ENCODE results near the gene ERH. TPM values are rescaled to one million over a fixed set of nuclear protein-coding genes. Genes with fewer than 3 reads are reported as not detected.
"Not testable (repeated sequence)": the region's sequence is repeated elsewhere in the genome, so short reads cannot be mapped to it uniquely, and the experiment has no call there.

The ERH gene
- 195 and 212 TPM in 2 replicates for total RNA-seq (2014; rRNA removed; shearing (Covaris generic))

GRCh38 chr14:69398053-69398817, at the start of gene ERH, which contains the start of gene SLC39A9:
Gene ERH, minus strand, starts transcription at chr14:69398299. Its CDS starts 66 bp downstream, at chr14:69398233.
Gene SLC39A9, plus strand, starts transcription at chr14:69398692. Its CDS starts 678 bp downstream, at chr14:69399370.
- H3K4me1 ChIP-seq: peaks cover 13% of the 10 kb centered on the region
- peaks cover 45% of the 10 kb centered on the region for H3K36me3 ChIP-seq
- peak within 1 kb of the TSS; percentile 97 for H3K27ac ChIP-seq
- H3K27me3 ChIP-seq: no peaks in the 10 kb centered on the region
- peak; percentile 95 to 97 for DNase-seq
- H3K4me3 ChIP-seq: peak within 1 kb of the TSS; percentile 98
- no peaks in the 10 kb centered on the region for H3K9me3 ChIP-seq (replicated peaks)

- Histone ChIP-seq H3K4me1 (no peaks in the 10 kb centered on the region), H3K27me3 (no peaks in the 10 kb centered on the region), H3K27ac (no peak overlapping the region), H3K9me3 (replicated peaks) (no peaks in the 10 kb centered on the region), H3K4me3 (no peak overlapping the region), H3K36me3 (peaks cover 17% of the 10 kb centered on the region)
- DNase-seq: no peak
Measured at GRCh38 chr14:69443296-69443805, 45.3 kb upstream of the ERH start.

DNA sequence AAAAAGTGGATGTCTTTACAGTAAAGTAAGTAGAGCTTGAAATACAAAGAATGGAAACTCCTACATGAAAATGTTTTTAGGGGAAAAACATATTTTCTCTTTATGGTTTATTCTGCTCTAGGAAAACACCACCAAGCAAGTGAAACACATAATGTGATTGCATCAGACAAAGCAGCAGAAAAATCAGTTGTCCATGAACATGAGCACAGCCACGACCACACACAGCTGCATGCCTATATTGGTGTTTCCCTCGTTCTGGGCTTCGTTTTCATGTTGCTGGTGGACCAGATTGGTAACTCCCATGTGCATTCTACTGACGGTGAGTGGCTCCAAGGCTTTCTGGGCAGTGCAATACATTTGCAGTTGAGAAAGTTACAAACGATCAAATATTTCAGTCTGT, 43.8 kb upstream of the ERH start:
- DNase-seq: no peak
- H3K27me3 ChIP-seq: no peaks in the 10 kb centered on the region
- H3K36me3 ChIP-seq: peaks cover 17% of the 10 kb centered on the region
- no peaks in the 10 kb centered on the region for H3K4me1 ChIP-seq
- H3K9me3 ChIP-seq (replicated peaks): no peaks in the 10 kb centered on the region
- no peak overlapping the region for H3K4me3 ChIP-seq
- H3K27ac ChIP-seq: no peak overlapping the region

DNA sequence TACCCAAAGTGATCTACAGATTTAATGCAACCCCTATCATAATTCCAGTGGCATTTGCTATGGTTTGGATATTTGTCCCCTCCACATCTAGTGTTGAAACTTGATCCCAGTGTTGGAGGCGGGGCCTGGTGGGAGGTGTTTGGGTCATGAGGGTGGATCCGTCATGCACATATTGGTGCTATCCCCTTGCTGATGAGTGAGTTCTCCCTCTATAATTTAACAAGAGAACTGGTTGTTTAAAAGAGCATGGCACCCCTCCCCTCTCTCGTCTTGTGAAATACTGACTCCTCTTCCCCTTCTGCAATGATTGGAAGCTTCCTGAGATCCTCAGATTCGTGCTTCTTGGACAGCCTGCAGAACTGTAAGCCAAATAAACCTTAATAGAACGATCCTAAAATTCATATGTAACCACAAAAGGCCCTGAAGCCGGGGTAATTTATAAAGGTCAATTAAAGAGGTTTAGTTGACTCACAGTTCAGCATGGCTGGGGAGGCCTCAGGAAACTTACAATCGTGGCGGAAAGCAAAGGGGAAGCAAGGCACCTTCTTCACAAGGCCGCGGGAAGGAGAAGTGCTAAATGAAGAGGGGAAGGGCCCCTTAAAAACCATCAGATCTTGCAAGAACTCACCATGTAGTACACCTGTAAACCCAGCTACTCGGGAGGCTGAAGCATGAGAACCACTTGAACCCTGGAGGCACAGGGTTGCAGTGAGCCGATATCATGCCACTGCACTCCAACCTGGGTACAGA, 41.6 kb upstream of the ERH start:
- peaks cover 16% of the 10 kb centered on the region for H3K36me3 ChIP-seq
- no peaks in the 10 kb centered on the region for H3K9me3 ChIP-seq (replicated peaks)
- peak; percentile 5 to 19 for DNase-seq
- no peak overlapping the region for H3K4me3 ChIP-seq
- no peaks in the 10 kb centered on the region for H3K27me3 ChIP-seq
- no peak overlapping the region for H3K27ac ChIP-seq
- H3K4me1 ChIP-seq: no peaks in the 10 kb centered on the region

DNA sequence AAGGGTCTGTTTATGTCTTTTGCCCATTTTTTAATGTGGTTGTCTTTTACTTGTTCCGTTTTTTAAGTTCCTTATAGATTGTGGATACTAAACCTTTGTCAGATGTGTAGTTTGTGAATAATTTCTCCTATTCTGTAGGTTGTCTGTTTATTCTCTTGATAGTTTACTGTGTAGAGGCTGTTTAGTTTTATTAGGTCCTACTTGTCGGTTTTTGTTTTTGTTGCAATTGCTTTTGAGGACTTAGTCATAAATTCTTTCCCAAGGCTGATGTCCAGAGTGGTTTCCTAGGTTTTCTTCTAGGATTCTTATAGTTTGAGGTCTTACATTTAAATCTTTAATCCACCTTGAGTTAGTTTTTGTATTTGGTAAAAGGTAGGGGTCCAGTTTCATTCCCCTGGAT, 34.3 kb upstream of the ERH start:
- Histone ChIP-seq H3K4me3 (no peak overlapping the region), H3K9me3 (replicated peaks) (no peaks in the 10 kb centered on the region), H3K36me3 (peaks cover 11% of the 10 kb centered on the region), H3K27me3 (no peaks in the 10 kb centered on the region), H3K27ac (no peak overlapping the region), H3K4me1 (no peaks in the 10 kb centered on the region)
- no peak for DNase-seq

- H3K36me3 ChIP-seq: peaks cover 16% of the 10 kb centered on the region
- no peak overlapping the region for H3K4me3 ChIP-seq
- H3K27ac ChIP-seq: no peak overlapping the region
- H3K9me3 ChIP-seq (replicated peaks): no peaks in the 10 kb centered on the region
- H3K27me3 ChIP-seq: no peaks in the 10 kb centered on the region
- H3K4me1 ChIP-seq: no peaks in the 10 kb centered on the region
- DNase-seq: no peak
Measured at GRCh38 chr14:69430306-69430939, 32.3 kb upstream of the ERH start.

DNA sequence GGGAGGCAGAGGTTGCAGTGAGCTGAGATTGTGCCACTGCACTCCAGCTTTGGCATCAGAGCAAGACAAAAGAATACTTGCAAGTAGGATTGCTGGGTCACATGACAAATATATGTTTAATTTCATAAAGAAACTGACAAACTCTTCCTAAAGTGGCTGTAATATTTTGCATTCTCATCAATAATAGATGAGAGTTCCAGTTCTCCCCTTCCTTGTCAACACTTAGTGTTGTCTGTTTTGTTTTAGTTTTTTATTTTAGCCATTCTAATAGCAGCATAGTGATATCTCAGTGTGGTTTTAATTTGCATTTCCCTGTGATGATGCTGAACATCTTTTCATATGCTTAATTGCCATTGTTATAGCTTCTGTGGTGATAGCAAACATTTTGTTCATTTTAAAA, 31.5 kb upstream of the ERH start:
- H3K27me3 ChIP-seq: no peaks in the 10 kb centered on the region
- H3K27ac ChIP-seq: no peak overlapping the region
- H3K4me1 ChIP-seq: no peaks in the 10 kb centered on the region
- peaks cover 16% of the 10 kb centered on the region for H3K36me3 ChIP-seq
- DNase-seq: no peak
- H3K9me3 ChIP-seq (replicated peaks): no peaks in the 10 kb centered on the region
- no peak overlapping the region for H3K4me3 ChIP-seq

DNA sequence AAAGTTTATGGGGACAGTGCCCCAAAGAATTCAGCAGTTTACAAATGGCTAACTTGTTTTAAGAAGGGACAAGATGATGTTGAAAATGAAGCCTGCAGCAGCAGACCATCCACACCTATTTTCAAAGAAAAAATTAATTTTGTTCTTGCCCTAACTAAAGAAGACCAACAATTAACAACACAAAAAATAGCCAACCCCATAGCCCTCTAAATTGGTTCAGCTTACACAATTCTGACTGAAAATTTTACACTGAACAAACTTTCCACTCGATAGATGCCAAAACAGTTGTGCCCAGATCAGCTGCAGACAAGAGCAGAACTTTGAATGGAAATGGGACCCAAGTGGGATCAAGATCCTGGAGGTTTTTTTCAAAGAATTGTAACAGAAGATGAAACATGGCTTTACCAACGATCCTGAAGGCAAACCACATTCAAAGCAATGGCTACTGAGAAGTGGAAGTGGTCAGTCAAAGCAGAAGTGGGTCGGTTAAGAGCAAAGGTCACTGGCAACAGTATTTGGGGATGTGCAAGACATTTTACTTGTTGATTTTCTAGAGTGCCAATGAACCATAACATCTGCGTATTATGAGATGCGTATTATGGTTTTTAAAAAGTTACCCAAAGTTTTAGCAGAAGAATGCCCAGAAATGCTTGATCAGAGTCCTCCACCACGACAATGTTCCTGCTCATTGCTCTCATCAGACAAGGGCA, 30.3 kb upstream of the ERH start:
- Histone ChIP-seq H3K36me3 (peaks cover 16% of the 10 kb centered on the region), H3K27ac (no peak overlapping the region), H3K9me3 (replicated peaks) (no peaks in the 10 kb centered on the region), H3K4me1 (no peaks in the 10 kb centered on the region), H3K27me3 (no peaks in the 10 kb centered on the region), H3K4me3 (no peak overlapping the region)
- DNase-seq: no peak

DNA sequence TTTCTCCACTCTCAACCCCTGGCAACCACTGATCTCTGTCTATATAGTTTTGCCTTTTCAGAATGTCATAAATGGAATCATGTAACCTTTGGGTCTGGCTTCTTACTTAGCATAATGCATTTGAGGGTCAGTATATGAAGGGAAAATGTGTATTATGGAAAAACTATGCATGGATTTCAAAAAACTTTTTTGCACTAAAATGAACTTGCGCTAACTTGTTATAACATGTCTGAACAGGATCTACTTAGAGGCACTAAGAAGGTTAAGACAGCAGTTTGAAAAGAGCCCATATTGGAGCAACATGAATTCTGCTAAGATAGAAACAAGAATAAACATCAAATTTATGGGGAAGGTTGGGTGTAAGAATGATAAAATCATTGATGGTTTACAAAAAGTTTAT, 29.5 kb upstream of the ERH start:
- no peaks in the 10 kb centered on the region for H3K27me3 ChIP-seq
- no peaks in the 10 kb centered on the region for H3K9me3 ChIP-seq (replicated peaks)
- DNase-seq: no peak
- no peaks in the 10 kb centered on the region for H3K4me1 ChIP-seq
- no peak overlapping the region for H3K27ac ChIP-seq
- peaks cover 16% of the 10 kb centered on the region for H3K36me3 ChIP-seq
- H3K4me3 ChIP-seq: no peak overlapping the region

DNA sequence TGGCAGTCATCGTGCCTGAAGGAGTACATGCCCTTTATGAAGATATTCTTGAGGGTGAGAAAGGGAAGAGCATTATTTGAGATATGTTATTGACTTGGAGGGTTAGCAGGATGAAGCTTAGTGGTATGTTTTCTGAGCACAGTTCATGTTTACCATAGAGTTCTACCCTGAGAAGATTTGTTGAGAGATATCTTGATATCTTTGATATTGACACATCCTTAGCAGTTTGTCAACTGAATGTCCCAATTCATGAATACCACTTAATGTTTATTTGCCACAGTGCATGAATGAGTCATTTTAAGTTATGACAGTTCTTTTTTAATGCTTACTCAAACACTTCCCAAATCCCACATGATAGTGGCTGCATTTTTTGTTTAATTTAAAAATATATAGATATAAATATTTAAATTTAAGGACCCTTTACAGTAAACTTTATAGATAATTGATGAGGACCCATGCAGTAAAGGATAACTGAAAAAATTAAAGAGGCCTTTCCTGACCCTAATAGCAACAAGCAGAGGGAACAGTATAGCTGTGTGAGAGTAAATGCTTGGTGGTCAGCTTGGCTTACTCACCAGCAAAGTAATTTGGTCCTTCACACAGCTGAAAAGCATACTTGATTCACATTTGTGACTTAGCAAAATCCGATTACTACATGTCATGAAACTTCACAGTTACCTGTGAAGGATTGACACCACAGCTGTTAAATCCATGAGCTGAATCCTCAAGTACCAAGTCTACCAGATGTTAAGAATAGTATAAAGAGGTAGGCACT, 26.2 kb upstream of the ERH start:
- DNase-seq: no peak
- no peak overlapping the region for H3K27ac ChIP-seq
- no peaks in the 10 kb centered on the region for H3K27me3 ChIP-seq
- H3K36me3 ChIP-seq: peaks cover 12% of the 10 kb centered on the region
- no peak overlapping the region for H3K4me3 ChIP-seq
- H3K9me3 ChIP-seq (replicated peaks): no peaks in the 10 kb centered on the region
- no peaks in the 10 kb centered on the region for H3K4me1 ChIP-seq

DNA sequence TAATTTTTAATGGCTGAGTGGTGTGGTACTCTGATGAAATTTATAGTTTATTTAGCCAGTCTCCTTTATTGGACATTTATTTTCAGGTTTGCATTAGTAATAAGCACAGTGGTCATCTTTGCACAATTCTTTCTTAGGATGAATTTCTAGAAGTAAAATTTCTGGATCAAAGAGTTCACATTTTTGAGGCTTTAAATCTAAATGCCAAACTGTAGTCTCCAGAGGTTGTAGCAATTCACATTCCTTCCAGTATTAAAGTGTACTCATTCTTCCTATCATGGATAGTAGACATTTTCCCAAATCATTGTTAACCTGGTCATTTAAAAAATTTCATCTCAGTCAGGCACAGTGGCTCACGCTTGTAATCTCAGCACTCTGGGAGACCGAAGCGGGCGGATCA, 25.2 kb upstream of the ERH start:
- H3K4me1 ChIP-seq: no peaks in the 10 kb centered on the region
- DNase-seq: no peak
- H3K36me3 ChIP-seq: peaks cover 9% of the 10 kb centered on the region
- no peak overlapping the region for H3K4me3 ChIP-seq
- H3K27me3 ChIP-seq: no peaks in the 10 kb centered on the region
- no peaks in the 10 kb centered on the region for H3K9me3 ChIP-seq (replicated peaks)
- H3K27ac ChIP-seq: no peak overlapping the region

DNA sequence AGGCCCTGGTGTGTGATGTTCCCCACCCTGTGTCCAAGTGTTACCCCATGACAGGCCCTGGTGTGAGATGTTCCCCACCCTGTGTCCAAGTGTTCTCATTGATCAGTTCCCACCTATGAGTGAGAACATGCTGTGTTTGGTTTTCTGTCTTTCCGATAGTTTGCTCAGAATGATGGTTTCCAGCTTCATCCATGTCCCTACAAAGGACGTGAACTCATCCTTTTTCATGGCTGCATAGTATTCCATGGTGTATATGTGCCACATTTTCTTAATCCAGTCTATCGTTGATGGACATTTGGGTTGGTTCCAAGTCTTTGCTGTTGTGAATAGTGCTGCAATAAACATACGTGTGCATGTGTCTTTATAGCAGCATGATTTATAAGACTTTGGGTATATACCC, 18.0 kb upstream of the ERH start:
- not testable (repeated sequence) for H3K4me1 ChIP-seq; H3K27ac ChIP-seq; H3K27me3 ChIP-seq; H3K36me3 ChIP-seq; DNase-seq; H3K9me3 ChIP-seq (replicated peaks); H3K4me3 ChIP-seq

DNA sequence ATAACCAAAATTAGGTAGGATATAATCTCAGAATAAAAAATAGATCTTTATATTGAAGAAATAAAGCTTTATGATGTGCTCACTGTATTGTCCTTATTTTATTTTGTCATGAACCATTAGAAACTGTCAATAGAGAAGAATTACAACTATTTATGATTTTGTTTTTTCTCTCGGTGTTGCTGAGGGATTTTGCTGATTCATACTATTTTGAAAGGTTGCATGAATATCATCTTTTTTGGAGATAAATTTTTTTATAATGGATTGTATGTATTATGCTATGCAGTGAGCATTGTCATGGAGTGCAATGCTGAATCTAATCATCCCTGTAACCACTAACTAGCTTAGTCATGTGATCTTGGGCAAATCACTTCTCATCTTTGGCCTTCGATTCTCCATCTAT, 15.4 kb upstream of the ERH start:
- H3K4me3 ChIP-seq: no peak overlapping the region
- H3K27me3 ChIP-seq: no peaks in the 10 kb centered on the region
- no peak overlapping the region for H3K27ac ChIP-seq
- 0 out of 2 replicates have a peak, but pooled peaks cover 8% of the 10 kb centered on the region for H3K9me3 ChIP-seq (replicated peaks)
- no peaks in the 10 kb centered on the region; the same call in 1 of the 2 replicates for H3K36me3 ChIP-seq
- H3K4me1 ChIP-seq: no peaks in the 10 kb centered on the region
- DNase-seq: no peak
